ENCODE measurements around the gene ARHGAP30.

GRCh38 chr1:161066694-161067093 is 3.0 kb downstream of the ARHGAP30 start:
- no peak for TF ChIP-seq GATA3 (IDR thresholded peaks at IDR 0.05; ENCODE audit: low read depth, low read length)
- TF ChIP-seq GATA2 (IDR thresholded peaks at IDR 0.05; ENCODE audit: low read depth, low read length): no peak
